Mesothelial cell of epicardium (in vitro differentiated cells): ENCODE measurements around the gene TBRG4. TPM values are rescaled to one million over a fixed set of nuclear protein-coding genes. Genes with fewer than 3 reads are reported as not detected.

ENCODE experiments used
- DNase-seq, 2 experiments: peaks; one replicate each; pipeline ENCODE4 v3.0.0; 2021; ENCODE audit warnings: low spot score in 2 of 2; ENCODE audit not compliant: unreplicated experiment in 2 of 2
- H3K27ac Mint-ChIP-seq: 2 replicates; pipeline ENCODE4 v1.8.0; 2021; ENCODE audit warnings: mixed read lengths
- H3K27me3 Mint-ChIP-seq: 2 replicates; pipeline ENCODE4 v1.8.0; 2021; ENCODE audit warnings: low read depth, mixed read lengths
- H3K36me3 Mint-ChIP-seq: 2 replicates; pipeline ENCODE4 v1.8.0; 2021; ENCODE audit warnings: mixed read lengths
- H3K4me1 Mint-ChIP-seq: 2 replicates; pipeline ENCODE4 v1.8.0; 2021; ENCODE audit warnings: mixed read lengths
- H3K4me3 Mint-ChIP-seq: 2 replicates; pipeline ENCODE4 v1.8.0; 2021; ENCODE audit warnings: mild to moderate bottlenecking, moderate library complexity, mixed read lengths
- H3K9me3 Mint-ChIP-seq: 2 replicates; pipeline ENCODE4 v1.8.0; 2021; ENCODE audit warnings: mixed read lengths
- total RNA-seq: library from RNA; stranded (reverse); gene quantifications from 3 replicates; pipeline ENCODE4 v1.2.1, GENCODE V29; 2021
- TF ChIP-seq, protein P1 (sequence below): fragments of 200-600 bp; sonication (generic); IDR thresholded peaks from one replicate; pipeline ENCODE4 v1.5.0; 2021; ENCODE audit warnings: antibody characterized with exemption; ENCODE audit not compliant: unreplicated experiment

TBRG4 gene
- total RNA-seq, 1 donor from 2014 or later = 68.1 TPM

- peaks cover 8% of the 10 kb centered on the region for H3K36me3 Mint-ChIP-seq
- H3K27me3 Mint-ChIP-seq = no peaks in the 10 kb centered on the region
- H3K27ac Mint-ChIP-seq = no peak overlapping the region
- no peaks in the 10 kb centered on the region for H3K9me3 Mint-ChIP-seq
- DNase-seq = no peak
- no peaks in the 10 kb centered on the region for H3K4me1 Mint-ChIP-seq
- TF ChIP-seq, protein P1, sequence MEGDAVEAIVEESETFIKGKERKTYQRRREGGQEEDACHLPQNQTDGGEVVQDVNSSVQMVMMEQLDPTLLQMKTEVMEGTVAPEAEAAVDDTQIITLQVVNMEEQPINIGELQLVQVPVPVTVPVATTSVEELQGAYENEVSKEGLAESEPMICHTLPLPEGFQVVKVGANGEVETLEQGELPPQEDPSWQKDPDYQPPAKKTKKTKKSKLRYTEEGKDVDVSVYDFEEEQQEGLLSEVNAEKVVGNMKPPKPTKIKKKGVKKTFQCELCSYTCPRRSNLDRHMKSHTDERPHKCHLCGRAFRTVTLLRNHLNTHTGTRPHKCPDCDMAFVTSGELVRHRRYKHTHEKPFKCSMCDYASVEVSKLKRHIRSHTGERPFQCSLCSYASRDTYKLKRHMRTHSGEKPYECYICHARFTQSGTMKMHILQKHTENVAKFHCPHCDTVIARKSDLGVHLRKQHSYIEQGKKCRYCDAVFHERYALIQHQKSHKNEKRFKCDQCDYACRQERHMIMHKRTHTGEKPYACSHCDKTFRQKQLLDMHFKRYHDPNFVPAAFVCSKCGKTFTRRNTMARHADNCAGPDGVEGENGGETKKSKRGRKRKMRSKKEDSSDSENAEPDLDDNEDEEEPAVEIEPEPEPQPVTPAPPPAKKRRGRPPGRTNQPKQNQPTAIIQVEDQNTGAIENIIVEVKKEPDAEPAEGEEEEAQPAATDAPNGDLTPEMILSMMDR = no peak
- H3K4me3 Mint-ChIP-seq = no peak overlapping the region
These were observed 7.3 kb downstream of the TBRG4 start for GRCh38 chr7:45103958-45104843.

GRCh38 chr7:45102785-45103712 is 8.4 kb downstream of the TBRG4 start:
- no peak for DNase-seq
- Mint-ChIP-seq H3K36me3 (peaks cover 5% of the 10 kb centered on the region), H3K27me3 (no peaks in the 10 kb centered on the region), H3K27ac (no peak overlapping the region), H3K4me3 (no peak overlapping the region), H3K4me1 (no peaks in the 10 kb centered on the region), H3K9me3 (no peaks in the 10 kb centered on the region)
- TF ChIP-seq, protein P1 = no peak

DNA sequence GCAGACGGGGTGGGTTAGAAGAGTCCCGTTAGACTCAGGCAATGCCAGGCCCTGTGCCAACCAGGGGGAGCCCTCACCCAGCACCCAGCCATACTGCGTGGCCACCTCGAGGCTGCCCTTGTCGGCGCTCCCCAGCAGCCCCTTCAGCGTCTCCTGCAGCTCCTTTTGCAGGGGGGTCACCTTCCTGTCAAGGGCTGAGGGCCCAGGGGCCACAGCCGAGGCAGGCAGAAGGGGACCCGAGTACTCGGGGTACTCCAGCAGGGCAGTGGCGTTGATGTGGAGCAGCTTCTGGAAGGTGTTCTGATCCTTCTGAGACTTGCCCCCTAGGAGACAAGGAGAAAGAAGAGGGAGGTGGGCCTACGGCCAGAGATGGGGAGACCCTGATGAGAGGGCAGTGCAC is 9.7 kb downstream of the TBRG4 start:
- H3K4me3 Mint-ChIP-seq = no peak overlapping the region
- DNase-seq = no peak
- H3K27me3 Mint-ChIP-seq = no peaks in the 10 kb centered on the region
- no peak overlapping the region for H3K27ac Mint-ChIP-seq
- H3K9me3 Mint-ChIP-seq = no peaks in the 10 kb centered on the region
- TF ChIP-seq, protein P1 = no peak
- H3K36me3 Mint-ChIP-seq = peaks cover 5% of the 10 kb centered on the region
- H3K4me1 Mint-ChIP-seq = no peaks in the 10 kb centered on the region

DNA sequence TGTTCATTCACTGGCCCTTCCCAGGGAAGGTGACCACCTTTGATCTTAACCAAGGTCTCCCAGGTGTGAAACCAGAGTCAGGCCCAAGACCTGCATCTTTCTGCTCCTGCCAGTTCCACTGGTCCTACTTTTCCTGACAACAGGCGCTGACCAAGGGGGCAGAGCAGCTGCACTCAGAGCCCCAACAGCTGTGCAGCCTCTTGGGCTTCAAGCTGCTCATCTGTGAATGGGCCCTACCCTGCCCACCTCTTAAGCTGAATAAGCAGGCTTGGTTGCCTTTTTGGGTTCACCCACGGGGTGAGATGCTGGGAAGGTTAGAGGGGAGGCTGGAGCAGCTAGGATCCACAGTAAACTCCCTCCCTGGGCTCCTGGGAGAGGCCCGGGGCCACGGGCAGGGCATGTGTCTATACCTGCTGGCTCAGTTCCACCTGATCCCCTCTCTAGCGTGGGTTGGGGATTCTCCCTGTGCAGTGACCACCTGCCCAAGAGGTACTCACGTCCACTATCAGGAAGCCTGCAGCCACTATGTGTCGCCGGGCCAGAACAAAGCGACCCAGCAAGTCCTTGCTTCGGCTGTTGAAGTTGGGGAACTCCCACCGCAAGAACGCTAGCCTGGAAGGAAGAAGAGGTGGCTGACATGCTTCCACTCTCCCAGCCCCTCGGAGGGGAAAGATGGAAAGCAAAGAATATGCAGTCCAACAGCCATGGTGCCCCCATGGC is 10.6 kb downstream of the TBRG4 start:
- no peaks in the 10 kb centered on the region for H3K27me3 Mint-ChIP-seq
- H3K4me1 Mint-ChIP-seq = no peaks in the 10 kb centered on the region

More for the DNA sequence above, 10.6 kb downstream of the TBRG4 start:
- no peak for DNase-seq
- Mint-ChIP-seq H3K36me3 (peaks cover 5% of the 10 kb centered on the region), H3K9me3 (no peaks in the 10 kb centered on the region), H3K4me3 (no peak overlapping the region), H3K27ac (no peak overlapping the region)
- TF ChIP-seq, protein P1 = no peak
